ENCODE data around the gene ZNF709.

- TF ChIP-seq CTCF (IDR thresholded peaks at IDR 0.05) (no peak), POLR2A (IDR thresholded peaks at IDR 0.05) (no peak)
Observed at GRCh38 chr19:12411893-12412292, 72.7 kb downstream of the ZNF709 start.
